ENCODE data around the gene RSPO4.
"Not testable (repeated sequence)": the region's sequence is repeated elsewhere in the genome, so short reads cannot be mapped to it uniquely, and the experiment has no call there.

Gene RSPO4

GRCh38 chr20:992801-993535, 9.1 kb downstream of the RSPO4 start:
- CTCF ChIA-PET: no interaction called here
- DNase-seq: no peak
- Mint-ChIP-seq H3K27me3 (peaks cover 62% of the 10 kb centered on the region), H3K27ac (no peak overlapping the region), H3K36me3 (no peaks in the 10 kb centered on the region), H3K9me3 (no peaks in the 10 kb centered on the region), H3K4me3 (no peak overlapping the region), H3K4me1 (no peaks in the 10 kb centered on the region)

GRCh38 chr20:991850-992249, 10.3 kb downstream of the RSPO4 start:
- Mint-ChIP-seq H3K27me3 (peaks cover 65% of the 10 kb centered on the region), H3K9me3 (no peaks in the 10 kb centered on the region), H3K4me1 (no peaks in the 10 kb centered on the region), H3K36me3 (no peaks in the 10 kb centered on the region), H3K27ac (no peak overlapping the region), H3K4me3 (no peak overlapping the region)
- no peak for DNase-seq
- CTCF ChIA-PET: no interaction called here

DNA sequence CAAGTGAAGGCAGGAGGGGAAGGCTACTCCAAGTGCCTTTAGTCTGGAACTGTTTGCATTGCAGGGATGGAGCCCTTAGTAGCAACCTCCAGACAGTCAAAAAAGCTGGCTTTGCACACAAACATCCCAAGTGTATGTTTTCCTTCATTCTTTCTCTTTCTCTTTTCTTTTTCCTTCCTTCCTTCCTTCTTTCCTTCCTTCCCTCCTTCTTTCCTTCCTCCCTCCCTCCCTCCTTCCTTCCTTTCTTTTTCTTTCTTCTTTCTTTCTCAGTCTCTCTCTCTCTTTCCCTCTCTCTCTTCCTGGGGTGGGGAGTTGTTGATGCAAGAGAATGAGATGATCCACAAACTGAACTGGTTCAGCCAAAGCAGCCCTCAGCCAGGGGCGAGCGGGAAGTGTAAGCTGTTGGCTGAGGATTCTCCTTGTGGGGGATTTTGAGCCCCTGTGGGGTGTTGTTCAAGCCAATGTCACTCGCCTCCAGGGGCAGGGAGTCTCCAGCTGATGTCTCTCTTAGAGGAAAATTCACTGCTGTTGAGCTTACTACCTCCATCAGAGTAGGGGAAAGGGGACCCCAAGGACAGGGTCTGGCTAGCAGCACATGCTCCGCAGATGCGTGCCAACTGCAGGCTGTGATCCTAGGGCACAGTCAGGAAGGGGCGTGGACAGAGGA, 11.7 kb downstream of the RSPO4 start:
- Mint-ChIP-seq H3K4me3 (no peak overlapping the region), H3K27me3 (peaks cover 74% of the 10 kb centered on the region), H3K4me1 (no peaks in the 10 kb centered on the region), H3K27ac (peak overlapping the region; percentile 58), H3K9me3 (no peaks in the 10 kb centered on the region), H3K36me3 (no peaks in the 10 kb centered on the region)
- no peak for DNase-seq
- CTCF ChIA-PET: no interaction called here

- H3K4me3 Mint-ChIP-seq: no peak overlapping the region
- H3K36me3 Mint-ChIP-seq: no peaks in the 10 kb centered on the region
- CTCF ChIA-PET: interaction anchor here (2.4 kb wide), 1 partner anchor 15 kb away, joined by 6 read pairs; no protein-coding TSS in a partner anchor
- H3K27me3 Mint-ChIP-seq: peaks cover 62% of the 10 kb centered on the region
- no peaks in the 10 kb centered on the region for H3K9me3 Mint-ChIP-seq
- no peak overlapping the region for H3K27ac Mint-ChIP-seq
- H3K4me1 Mint-ChIP-seq: no peaks in the 10 kb centered on the region
- DNase-seq: no peak
Measured at GRCh38 chr20:988272-988671, 13.8 kb downstream of the RSPO4 start.

GRCh38 chr20:987677-988076, 14.4 kb downstream of the RSPO4 start:
- H3K4me3 Mint-ChIP-seq: no peak overlapping the region
- DNase-seq: no peak
- H3K36me3 Mint-ChIP-seq: no peaks in the 10 kb centered on the region
- H3K27ac Mint-ChIP-seq: no peak overlapping the region
- peaks cover 62% of the 10 kb centered on the region for H3K27me3 Mint-ChIP-seq
- H3K4me1 Mint-ChIP-seq: no peaks in the 10 kb centered on the region
- CTCF ChIA-PET: interaction anchor here (2.4 kb wide), 1 partner anchor 14 kb away, joined by 6 read pairs; no protein-coding TSS in a partner anchor
- H3K9me3 Mint-ChIP-seq: no peaks in the 10 kb centered on the region

- H3K36me3 Mint-ChIP-seq: no peaks in the 10 kb centered on the region
- no peaks in the 10 kb centered on the region for H3K9me3 Mint-ChIP-seq
- CTCF ChIA-PET: interaction anchor here (2.4 kb wide), 1 partner anchor 13 kb away, joined by 6 read pairs; no protein-coding TSS in a partner anchor
- no peaks in the 10 kb centered on the region for H3K4me1 Mint-ChIP-seq
- DNase-seq: no peak
- no peak overlapping the region for H3K4me3 Mint-ChIP-seq
- H3K27me3 Mint-ChIP-seq: peaks cover 54% of the 10 kb centered on the region
- H3K27ac Mint-ChIP-seq: no peak overlapping the region
Measured at GRCh38 chr20:986733-987355, 15.3 kb downstream of the RSPO4 start.

DNA sequence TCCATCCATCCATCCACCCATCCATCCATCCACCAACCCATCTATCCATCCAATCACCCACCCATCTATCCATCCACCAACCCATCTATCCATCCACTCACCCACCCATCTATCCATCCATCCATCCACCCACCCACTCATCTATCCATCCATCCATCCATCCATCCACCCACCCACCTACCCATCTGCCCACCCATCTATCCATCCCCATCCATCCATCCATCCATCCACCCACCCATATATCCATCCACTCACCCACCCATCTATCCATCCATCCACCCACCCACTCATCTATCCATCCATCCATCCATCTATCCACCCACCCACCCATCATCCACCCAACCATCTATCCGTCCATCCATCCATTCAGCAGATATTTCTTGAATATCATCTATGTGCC, 17.1 kb downstream of the RSPO4 start:
- H3K4me1 Mint-ChIP-seq, DNase-seq, CTCF ChIA-PET, H3K36me3 Mint-ChIP-seq, H3K27ac Mint-ChIP-seq, H3K9me3 Mint-ChIP-seq, H3K4me3 Mint-ChIP-seq: not testable (repeated sequence)
- peaks cover 45% of the 10 kb centered on the region for H3K27me3 Mint-ChIP-seq

- H3K36me3 Mint-ChIP-seq: no peaks in the 10 kb centered on the region
- H3K27ac Mint-ChIP-seq: no peak overlapping the region
- peaks cover 32% of the 10 kb centered on the region for H3K27me3 Mint-ChIP-seq
- no peaks in the 10 kb centered on the region for H3K9me3 Mint-ChIP-seq
- no peak overlapping the region for H3K4me3 Mint-ChIP-seq
- CTCF ChIA-PET: interaction anchor here (1.5 to 1.8 kb wide), 3 partner anchors 10 to 126 kb away, joined by 3 to 5 read pairs (median 4); no protein-coding TSS in a partner anchor
- no peaks in the 10 kb centered on the region for H3K4me1 Mint-ChIP-seq
- no peak for DNase-seq
Measured at GRCh38 chr20:982754-983153, 19.4 kb downstream of the RSPO4 start.

GRCh38 chr20:977021-977420, 25.1 kb downstream of the RSPO4 start:
- Mint-ChIP-seq H3K4me1 (peaks cover 3% of the 10 kb centered on the region), H3K36me3 (no peaks in the 10 kb centered on the region), H3K9me3 (no peaks in the 10 kb centered on the region), H3K27me3 (peaks cover 22% of the 10 kb centered on the region), H3K27ac (no peak overlapping the region), H3K4me3 (no peak overlapping the region)
- DNase-seq: no peak
- CTCF ChIA-PET: no interaction called here

DNA sequence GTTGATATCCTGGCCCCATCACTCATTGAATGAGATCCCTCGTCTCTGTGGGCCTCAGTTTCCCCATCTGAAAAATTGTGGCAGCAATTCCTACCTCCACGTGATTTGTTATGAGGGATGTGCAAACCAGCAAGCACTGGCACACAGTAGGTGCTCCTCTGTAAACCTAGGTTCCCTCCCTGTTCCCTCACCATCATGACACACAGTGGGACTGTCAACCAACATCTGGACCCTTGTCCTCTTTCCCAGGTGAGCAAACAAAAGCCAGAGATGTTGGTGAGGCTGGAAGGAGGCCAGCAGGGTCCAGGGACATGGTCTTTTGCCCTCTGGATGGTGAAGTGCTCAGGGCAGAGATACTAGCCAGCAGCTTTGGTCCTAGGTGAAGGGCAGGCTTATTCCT, 26.1 kb downstream of the RSPO4 start:
- Mint-ChIP-seq H3K9me3 (no peaks in the 10 kb centered on the region), H3K27me3 (peaks cover 22% of the 10 kb centered on the region), H3K4me1 (peaks cover 3% of the 10 kb centered on the region), H3K27ac (no peak overlapping the region), H3K36me3 (no peaks in the 10 kb centered on the region), H3K4me3 (no peak overlapping the region)
- no peak for DNase-seq
- CTCF ChIA-PET: interaction anchor here (1.3 to 1.8 kb wide), 4 partner anchors 20 to 237 kb away, joined by 3 to 6 read pairs (median 4); no protein-coding TSS in a partner anchor

- Mint-ChIP-seq H3K4me3 (no peak overlapping the region), H3K27ac (no peak overlapping the region), H3K27me3 (peaks cover 31% of the 10 kb centered on the region), H3K9me3 (no peaks in the 10 kb centered on the region), H3K4me1 (peaks cover 3% of the 10 kb centered on the region), H3K36me3 (no peaks in the 10 kb centered on the region)
- CTCF ChIA-PET: interaction anchor here (0.9 to 2.2 kb wide), 10 partner anchors 9 to 239 kb away, joined by 3 to 9 read pairs (median 6); no protein-coding TSS in a partner anchor
- DNase-seq: peak; percentile 50
Measured at GRCh38 chr20:973785-974194, 28.3 kb downstream of the RSPO4 start.

- peaks cover 42% of the 10 kb centered on the region for H3K27me3 Mint-ChIP-seq
- DNase-seq: no peak
- CTCF ChIA-PET: interaction anchor here (0.8 to 2.2 kb wide), 6 partner anchors 16 to 241 kb away, joined by 3 to 9 read pairs (median 6); no protein-coding TSS in a partner anchor
- no peaks in the 10 kb centered on the region for H3K9me3 Mint-ChIP-seq
- H3K27ac Mint-ChIP-seq: no peak overlapping the region
- H3K4me3 Mint-ChIP-seq: no peak overlapping the region
- no peaks in the 10 kb centered on the region for H3K36me3 Mint-ChIP-seq
- H3K4me1 Mint-ChIP-seq: peaks cover 3% of the 10 kb centered on the region
Measured at GRCh38 chr20:972256-972655, 29.9 kb downstream of the RSPO4 start.

DNA sequence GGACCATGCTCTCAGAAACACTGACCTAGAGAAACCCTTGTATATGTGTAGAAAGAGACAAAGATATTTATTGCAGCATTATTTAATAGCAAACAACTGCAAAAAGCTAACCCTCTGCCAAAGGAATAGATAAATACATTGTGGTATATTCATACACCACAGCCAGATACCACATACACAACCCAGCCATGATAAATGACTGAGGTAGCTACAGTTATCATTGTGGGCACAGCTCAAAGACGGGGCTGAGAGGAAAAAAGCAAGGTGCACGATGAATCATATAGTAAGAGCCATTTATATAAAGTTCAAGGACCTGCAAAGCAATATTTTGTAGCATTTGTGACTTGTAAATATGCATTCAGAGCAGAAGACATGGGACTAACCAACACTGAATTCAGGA, 30.8 kb downstream of the RSPO4 start:
- Mint-ChIP-seq H3K4me3 (no peak overlapping the region), H3K36me3 (no peaks in the 10 kb centered on the region), H3K4me1 (peaks cover 3% of the 10 kb centered on the region), H3K9me3 (no peaks in the 10 kb centered on the region), H3K27me3 (peaks cover 38% of the 10 kb centered on the region), H3K27ac (no peak overlapping the region)
- no peak for DNase-seq
- CTCF ChIA-PET: interaction anchor here (1.0 to 2.6 kb wide), 5 partner anchors 14 to 242 kb away, joined by 3 to 13 read pairs (median 5); no protein-coding TSS in a partner anchor

- no peak overlapping the region for H3K4me3 Mint-ChIP-seq
- H3K4me1 Mint-ChIP-seq: peaks cover 3% of the 10 kb centered on the region
- no peaks in the 10 kb centered on the region for H3K36me3 Mint-ChIP-seq
- no peak for DNase-seq
- H3K9me3 Mint-ChIP-seq: no peaks in the 10 kb centered on the region
- CTCF ChIA-PET: interaction anchor here (1.3 to 2.6 kb wide), 3 partner anchors 13 to 243 kb away, joined by 3 to 13 read pairs (median 4); no protein-coding TSS in a partner anchor
- no peak overlapping the region for H3K27ac Mint-ChIP-seq
- peaks cover 34% of the 10 kb centered on the region for H3K27me3 Mint-ChIP-seq
Measured at GRCh38 chr20:969868-970267, 32.2 kb downstream of the RSPO4 start.
